GM12892 (cell line): Measurements from ENCODE around the gene EFHD2.
"Not testable (repeated sequence)": the region's sequence is repeated elsewhere in the genome, so short reads cannot be mapped to it uniquely, and the experiment has no call there.

ENCODE experiments used
- DNase-seq: peaks from one replicate; pipeline ENCODE4 v3.0.0; 2011; ENCODE audit not compliant: insufficient read length
- FAIRE-seq: peaks from 2 replicates; lab custom pipeline; 2011; peaks lifted over from hg19 to GRCh38; lab: Jason Lieb, UNC
- POLR2A ChIP-seq: IDR thresholded peaks from 2 replicates; pipeline ENCODE4 v1.6.1; 2011; ENCODE audit warnings: low read depth, low read length, control low read depth
- POLR2AphosphoS5 ChIP-seq: IDR thresholded peaks from 2 replicates; pipeline ENCODE4 v1.6.1; 2011; ENCODE audit warnings: low read depth, low read length, control low read depth
- TAF1 ChIP-seq: IDR thresholded peaks from 2 replicates; pipeline ENCODE4 v1.6.1; 2011; ENCODE audit warnings: low read depth, mild to moderate bottlenecking, control low read depth, low read length, borderline replicate concordance

Gene EFHD2

GRCh38 chr1:15420853-15421465 lies 11.3 kb downstream of the EFHD2 start:
- DNase-seq (no peak), FAIRE-seq (peak; percentile 57)
- TF ChIP-seq TAF1 (no peak), POLR2AphosphoS5 (no peak), POLR2A (no peak)

GRCh38 chr1:15422871-15423270 lies 13.2 kb downstream of the EFHD2 start:
- DNase-seq (no peak), FAIRE-seq (no peak)
- TF ChIP-seq TAF1 (no peak), POLR2AphosphoS5 (no peak), POLR2A (no peak)

GRCh38 chr1:15423355-15424077 lies 13.8 kb downstream of the EFHD2 start:
- FAIRE-seq, result no peak
- DNase-seq, result no peak
- no peak for TF ChIP-seq POLR2A
- TF ChIP-seq POLR2AphosphoS5, result no peak
- no peak for TF ChIP-seq TAF1

GRCh38 chr1:15424146-15424667 lies 14.5 kb downstream of the EFHD2 start:
- TF ChIP-seq POLR2A, result no peak
- no peak for TF ChIP-seq POLR2AphosphoS5
- no peak for TF ChIP-seq TAF1
- FAIRE-seq (no peak), DNase-seq (no peak)

- DNase-seq (no peak), FAIRE-seq (no peak)
- TF ChIP-seq POLR2AphosphoS5, result no peak
- no peak for TF ChIP-seq POLR2A
- no peak for TF ChIP-seq TAF1
Measured at GRCh38 chr1:15424981-15425380, 15.3 kb downstream of the EFHD2 start.

GRCh38 chr1:15425521-15425920 lies 15.8 kb downstream of the EFHD2 start:
- no peak for TF ChIP-seq TAF1
- no peak for TF ChIP-seq POLR2AphosphoS5
- TF ChIP-seq POLR2A, result no peak
- FAIRE-seq (no peak), DNase-seq (no peak)

- no peak for TF ChIP-seq POLR2AphosphoS5
- no peak for TF ChIP-seq POLR2A
- TF ChIP-seq TAF1, result no peak
- DNase-seq (no peak), FAIRE-seq (no peak)
Measured at GRCh38 chr1:15425958-15426357, 16.3 kb downstream of the EFHD2 start.

GRCh38 chr1:15426492-15427279 lies 17.0 kb downstream of the EFHD2 start:
- DNase-seq (no peak), FAIRE-seq (no peak)
- TF ChIP-seq POLR2A (no peak), TAF1 (no peak), POLR2AphosphoS5 (no peak)

GRCh38 chr1:15427280-15427666 lies 17.6 kb downstream of the EFHD2 start:
- TF ChIP-seq POLR2AphosphoS5 (no peak), TAF1 (no peak), POLR2A (no peak)
- FAIRE-seq, result no peak
- DNase-seq, result no peak

GRCh38 chr1:15428252-15428651 lies 18.6 kb downstream of the EFHD2 start:
- DNase-seq, FAIRE-seq: not testable (repeated sequence)

GRCh38 chr1:15428815-15429435 lies 19.2 kb downstream of the EFHD2 start:
- TF ChIP-seq POLR2A (no peak), POLR2AphosphoS5 (no peak), TAF1 (no peak)
- DNase-seq (no peak), FAIRE-seq (no peak)
